ENCODE data around the gene MAPK8IP2.

The MAPK8IP2 gene

DNA sequence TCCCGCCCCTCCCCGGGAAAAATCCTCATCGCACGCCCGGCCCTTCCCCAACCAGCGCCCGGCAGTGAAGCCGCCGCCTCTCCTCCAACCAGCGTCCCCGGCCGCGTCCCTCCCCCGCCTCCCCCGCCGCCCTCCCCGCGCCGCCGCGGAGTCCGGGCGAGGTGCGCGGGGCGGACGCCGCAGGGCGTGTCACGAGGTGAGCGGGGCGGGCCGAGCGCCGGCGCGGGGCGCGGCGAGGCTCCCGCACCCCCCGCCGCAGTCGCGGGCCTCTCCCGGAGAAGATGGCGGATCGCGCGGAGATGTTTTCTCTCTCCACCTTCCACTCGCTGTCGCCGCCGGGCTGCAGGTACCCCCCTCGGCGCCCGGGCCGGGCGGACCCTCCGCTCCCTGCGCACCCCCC lies at the start of gene MAPK8IP2:
TSS of gene MAPK8IP2 (plus strand) at position 256 of the 400 bp plus-strand sequence. CDS start at position 282, 26 bp downstream.
- peaks cover 16 to 22% of the 10 kb centered on the region in 2 donors for H3K27me3 ChIP-seq (ENCODE audit: control insufficient read depth in 2 of 2, insufficient read depth in 2 of 2, low read length in 2 of 2)
- H3K9me3 ChIP-seq (ENCODE audit: control insufficient read depth in 2 of 2, low read length in 2 of 2) = no peaks in the 10 kb centered on the region
- no peak within 1 kb of the TSS for H3K9ac ChIP-seq (ENCODE audit: low read depth in 1 of 2, low read length in 2 of 2)
- H3K36me3 ChIP-seq (ENCODE audit: control insufficient read depth in 2 of 2, insufficient read depth in 2 of 2, low read length in 2 of 2) = no peaks in the 10 kb centered on the region
- H3K27ac ChIP-seq (ENCODE audit: low read depth in 2 of 2, low read length in 2 of 2) = no peak within 1 kb of the TSS
- H3K4me1 ChIP-seq (ENCODE audit: control insufficient read depth in 2 of 2, insufficient read depth in 2 of 2, low read length in 2 of 2) = no peaks in the 10 kb centered on the region
- no peak within 1 kb of the TSS for H3K4me3 ChIP-seq (ENCODE audit: low read length in 2 of 2)

DNA sequence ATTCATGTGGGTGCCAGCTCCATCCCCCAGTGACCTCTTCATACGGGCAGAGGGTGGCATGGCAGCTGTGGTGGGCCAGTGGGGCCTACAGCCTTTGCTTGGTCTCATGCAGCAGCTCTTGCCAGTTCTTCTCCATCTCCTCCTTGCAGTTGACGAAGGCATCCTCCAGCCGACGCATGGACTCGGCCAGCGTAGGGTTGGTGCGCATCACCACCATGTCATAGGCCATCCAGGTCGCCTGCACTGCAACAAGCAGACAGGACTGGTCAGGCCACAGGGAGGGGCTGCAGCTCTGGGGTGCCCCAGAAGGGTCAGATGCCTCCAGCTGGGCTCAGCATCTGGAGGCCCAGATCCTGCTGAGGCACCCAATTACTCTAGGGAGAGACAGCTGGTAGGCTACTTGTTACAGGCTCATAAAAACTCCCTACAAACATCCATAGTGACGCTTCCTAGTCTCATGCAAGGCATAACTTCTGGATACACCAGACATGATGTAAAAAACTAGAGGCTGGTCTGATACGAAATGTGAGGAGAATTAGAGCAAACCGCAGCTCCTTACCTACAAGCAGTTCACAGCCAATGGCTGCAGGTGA lies 49.3 kb upstream of the MAPK8IP2 start:
- no peak overlapping the region for H3K4me3 ChIP-seq (ENCODE audit: low read length in 2 of 2)
- peaks cover 3 to 4% of the 10 kb centered on the region in 2 donors for H3K4me1 ChIP-seq (ENCODE audit: control insufficient read depth in 2 of 2, insufficient read depth in 2 of 2, low read length in 2 of 2)
- no peak overlapping the region for H3K9ac ChIP-seq (ENCODE audit: low read depth in 1 of 2, low read length in 2 of 2)
- no peaks in the 10 kb centered on the region for H3K36me3 ChIP-seq (ENCODE audit: control insufficient read depth in 2 of 2, insufficient read depth in 2 of 2, low read length in 2 of 2)
- no peaks in the 10 kb centered on the region for H3K9me3 ChIP-seq (ENCODE audit: control insufficient read depth in 2 of 2, low read length in 2 of 2)
- H3K27me3 ChIP-seq (ENCODE audit: control insufficient read depth in 2 of 2, insufficient read depth in 2 of 2, low read length in 2 of 2) = peaks cover 9 to 10% of the 10 kb centered on the region in 2 donors
- H3K27ac ChIP-seq (ENCODE audit: low read depth in 2 of 2, low read length in 2 of 2) = no peak overlapping the region

DNA sequence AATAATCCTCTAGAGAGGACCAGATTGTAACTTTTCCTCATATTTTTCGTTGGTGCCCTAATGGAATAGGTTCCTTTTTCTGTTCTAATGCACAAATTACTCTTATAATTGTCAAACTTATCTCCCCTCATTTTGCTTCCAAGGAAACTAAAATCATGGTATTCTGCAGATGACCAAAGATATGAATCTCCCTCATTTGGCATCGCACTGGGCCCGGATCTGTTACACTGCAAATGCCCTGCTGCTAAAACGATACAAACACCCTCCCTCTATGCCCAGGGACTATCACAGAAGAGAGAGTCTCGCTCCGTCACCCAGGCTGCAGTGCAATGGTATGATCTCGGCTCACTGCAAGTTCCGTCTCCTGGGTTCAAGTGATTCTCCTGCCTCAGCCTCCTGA lies 47.3 kb upstream of the MAPK8IP2 start:
- Histone ChIP-seq H3K9ac (ENCODE audit: low read depth in 1 of 2, low read length in 2 of 2) (no peak overlapping the region), H3K36me3 (ENCODE audit: control insufficient read depth in 2 of 2, insufficient read depth in 2 of 2, low read length in 2 of 2) (no peaks in the 10 kb centered on the region), H3K27ac (ENCODE audit: low read depth in 2 of 2, low read length in 2 of 2) (no peak overlapping the region), H3K4me1 (ENCODE audit: control insufficient read depth in 2 of 2, insufficient read depth in 2 of 2, low read length in 2 of 2) (peaks cover 3 to 4% of the 10 kb centered on the region in 2 donors), H3K27me3 (ENCODE audit: control insufficient read depth in 2 of 2, insufficient read depth in 2 of 2, low read length in 2 of 2) (peaks cover under 1 to 10% of the 10 kb centered on the region in 2 donors), H3K9me3 (ENCODE audit: control insufficient read depth in 2 of 2, low read length in 2 of 2) (no peaks in the 10 kb centered on the region), H3K4me3 (ENCODE audit: low read length in 2 of 2) (no peak overlapping the region)

- Histone ChIP-seq H3K9ac (ENCODE audit: low read depth in 1 of 2, low read length in 2 of 2) (no peak overlapping the region), H3K4me3 (ENCODE audit: low read length in 2 of 2) (no peak overlapping the region), H3K9me3 (ENCODE audit: control insufficient read depth in 2 of 2, low read length in 2 of 2) (no peaks in the 10 kb centered on the region), H3K4me1 (ENCODE audit: control insufficient read depth in 2 of 2, insufficient read depth in 2 of 2, low read length in 2 of 2) (no peaks in the 10 kb centered on the region), H3K36me3 (ENCODE audit: control insufficient read depth in 2 of 2, insufficient read depth in 2 of 2, low read length in 2 of 2) (no peaks in the 10 kb centered on the region), H3K27me3 (ENCODE audit: control insufficient read depth in 2 of 2, insufficient read depth in 2 of 2, low read length in 2 of 2) (no peaks in the 10 kb centered on the region), H3K27ac (ENCODE audit: low read depth in 2 of 2, low read length in 2 of 2) (no peak overlapping the region)
Measured at GRCh38 chr22:50556703-50557102, 43.9 kb upstream of the MAPK8IP2 start.

DNA sequence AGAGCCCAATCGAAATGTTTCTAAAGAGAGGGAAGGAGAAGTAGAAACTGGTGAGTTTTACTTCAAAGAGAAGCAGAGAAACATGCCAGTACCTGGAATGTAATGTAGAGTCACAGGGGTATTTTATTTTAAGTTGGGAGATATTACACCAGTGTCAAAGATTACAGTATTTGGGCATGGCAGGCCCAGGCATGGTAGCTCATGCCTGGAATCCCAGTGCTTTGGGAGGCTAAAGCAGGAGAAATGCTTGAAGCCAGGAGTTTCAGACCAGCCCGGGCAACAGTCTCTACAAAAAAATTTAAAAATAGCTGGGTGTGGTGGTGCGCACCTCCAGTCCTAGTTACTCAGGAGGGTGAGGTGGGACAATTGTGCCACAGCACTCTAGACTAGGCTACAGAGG lies 40.6 kb upstream of the MAPK8IP2 start:
- Histone ChIP-seq H3K27me3 (ENCODE audit: control insufficient read depth in 2 of 2, insufficient read depth in 2 of 2, low read length in 2 of 2) (no peaks in the 10 kb centered on the region), H3K9ac (ENCODE audit: low read depth in 1 of 2, low read length in 2 of 2) (no peak overlapping the region), H3K27ac (ENCODE audit: low read depth in 2 of 2, low read length in 2 of 2) (no peak overlapping the region), H3K36me3 (ENCODE audit: control insufficient read depth in 2 of 2, insufficient read depth in 2 of 2, low read length in 2 of 2) (no peaks in the 10 kb centered on the region), H3K9me3 (ENCODE audit: control insufficient read depth in 2 of 2, low read length in 2 of 2) (no peaks in the 10 kb centered on the region), H3K4me1 (ENCODE audit: control insufficient read depth in 2 of 2, insufficient read depth in 2 of 2, low read length in 2 of 2) (peaks cover 8 to 15% of the 10 kb centered on the region in 2 donors), H3K4me3 (ENCODE audit: low read length in 2 of 2) (no peak overlapping the region)

GRCh38 chr22:50561401-50562358 lies 38.9 kb upstream of the MAPK8IP2 start:
- Histone ChIP-seq H3K9ac (ENCODE audit: low read depth in 1 of 2, low read length in 2 of 2) (no peak overlapping the region), H3K4me1 (ENCODE audit: control insufficient read depth in 2 of 2, insufficient read depth in 2 of 2, low read length in 2 of 2) (peaks cover 8 to 15% of the 10 kb centered on the region in 2 donors), H3K4me3 (ENCODE audit: low read length in 2 of 2) (no peak overlapping the region), H3K27me3 (ENCODE audit: control insufficient read depth in 2 of 2, insufficient read depth in 2 of 2, low read length in 2 of 2) (no peaks in the 10 kb centered on the region), H3K27ac (ENCODE audit: low read depth in 2 of 2, low read length in 2 of 2) (no peak overlapping the region), H3K36me3 (ENCODE audit: control insufficient read depth in 2 of 2, insufficient read depth in 2 of 2, low read length in 2 of 2) (no peaks in the 10 kb centered on the region), H3K9me3 (ENCODE audit: control insufficient read depth in 2 of 2, low read length in 2 of 2) (no peaks in the 10 kb centered on the region)

GRCh38 chr22:50562523-50563412 lies 37.8 kb upstream of the MAPK8IP2 start, which contains the start of gene SYCE3:
Gene SYCE3 (minus strand): TSS chr22:50562919. CDS start chr22:50556405, 6,514 bp downstream.
- H3K4me3 ChIP-seq (ENCODE audit: low read length in 2 of 2) = peak within 1 kb of the TSS; percentile 73 to 93
- H3K27me3 ChIP-seq (ENCODE audit: control insufficient read depth in 2 of 2, insufficient read depth in 2 of 2, low read length in 2 of 2) = no peaks in the 10 kb centered on the region
- peak within 1 kb of the TSS; percentile 89 to 95 for H3K27ac ChIP-seq (ENCODE audit: low read depth in 2 of 2, low read length in 2 of 2)
- H3K9ac ChIP-seq (ENCODE audit: low read depth in 1 of 2, low read length in 2 of 2) = peak within 1 kb of the TSS; percentile 84 to 93
- H3K4me1 ChIP-seq (ENCODE audit: control insufficient read depth in 2 of 2, insufficient read depth in 2 of 2, low read length in 2 of 2) = peaks cover 8 to 15% of the 10 kb centered on the region in 2 donors
- no peaks in the 10 kb centered on the region for H3K36me3 ChIP-seq (ENCODE audit: control insufficient read depth in 2 of 2, insufficient read depth in 2 of 2, low read length in 2 of 2)
- no peaks in the 10 kb centered on the region for H3K9me3 ChIP-seq (ENCODE audit: control insufficient read depth in 2 of 2, low read length in 2 of 2)

DNA sequence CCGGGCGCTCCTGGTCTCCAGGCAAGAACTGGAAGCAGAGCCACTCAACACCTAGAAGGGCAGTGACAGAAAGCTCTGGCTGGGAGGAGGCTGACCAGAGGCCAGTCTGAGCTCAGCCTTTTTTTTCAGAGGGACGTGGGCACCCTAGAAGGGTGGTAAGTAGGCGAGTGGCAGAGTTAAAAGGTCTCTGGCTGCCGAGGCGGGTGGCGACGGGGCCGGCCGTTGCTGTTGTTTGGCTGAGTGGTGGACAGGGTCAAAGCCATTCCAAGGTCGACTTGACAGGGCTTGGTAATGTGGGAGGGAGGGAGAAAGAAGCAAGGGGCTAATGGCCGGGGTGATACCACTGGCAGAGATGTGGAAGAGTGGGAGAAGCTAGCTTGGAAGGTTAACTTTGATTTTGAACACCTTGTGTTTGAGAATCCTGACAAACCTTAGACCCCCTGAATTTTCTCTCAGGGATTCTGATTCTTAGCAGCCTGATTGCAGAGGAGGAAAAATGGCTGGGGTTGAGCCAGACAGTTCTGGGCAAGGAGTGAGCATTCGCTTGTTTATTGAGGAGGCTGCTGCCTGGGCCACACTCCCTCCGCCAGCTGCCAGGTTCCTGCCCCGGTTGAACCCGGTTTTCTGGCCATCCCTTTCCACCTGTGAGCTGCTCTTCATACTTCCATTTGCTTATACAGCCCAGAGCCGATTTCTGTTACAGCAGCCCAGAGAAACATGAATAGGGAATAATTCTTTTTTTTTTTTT lies 37.0 kb upstream of the MAPK8IP2 start:
- H3K27me3 ChIP-seq (ENCODE audit: control insufficient read depth in 2 of 2, insufficient read depth in 2 of 2, low read length in 2 of 2) = no peaks in the 10 kb centered on the region
- H3K36me3 ChIP-seq (ENCODE audit: control insufficient read depth in 2 of 2, insufficient read depth in 2 of 2, low read length in 2 of 2) = peaks cover 0 to under 1% of the 10 kb centered on the region in 2 donors
- peak overlapping the region; percentile 89 to 95 for H3K27ac ChIP-seq (ENCODE audit: low read depth in 2 of 2, low read length in 2 of 2)
- peak overlapping the region; percentile 73 to 93 for H3K4me3 ChIP-seq (ENCODE audit: low read length in 2 of 2)
- H3K4me1 ChIP-seq (ENCODE audit: control insufficient read depth in 2 of 2, insufficient read depth in 2 of 2, low read length in 2 of 2) = peaks cover 9 to 17% of the 10 kb centered on the region in 2 donors
- H3K9ac ChIP-seq (ENCODE audit: low read depth in 1 of 2, low read length in 2 of 2) = peak overlapping the region; percentile 84 to 93
- no peaks in the 10 kb centered on the region for H3K9me3 ChIP-seq (ENCODE audit: control insufficient read depth in 2 of 2, low read length in 2 of 2)

DNA sequence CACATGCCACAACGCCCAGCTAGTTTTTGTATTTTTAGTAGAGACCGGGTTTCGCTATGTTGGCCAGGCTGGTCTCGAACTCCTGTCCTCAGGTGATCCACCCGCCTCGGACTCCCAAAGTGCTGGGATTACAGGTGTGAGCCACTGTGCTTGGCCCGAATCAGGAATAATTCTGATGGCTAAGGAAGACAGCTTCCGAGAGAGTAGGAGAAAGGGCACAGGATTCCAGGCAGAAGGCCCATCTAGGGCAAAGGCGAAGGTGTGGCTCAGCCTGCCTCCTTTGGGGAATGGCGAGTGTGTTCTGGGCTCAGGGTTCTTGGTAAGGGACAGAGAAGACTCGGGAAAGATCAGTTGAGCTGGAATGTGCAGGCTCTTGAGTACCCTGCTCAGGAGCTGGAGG lies 36.3 kb upstream of the MAPK8IP2 start:
- H3K4me3 ChIP-seq (ENCODE audit: low read length in 2 of 2) = peak overlapping the region; percentile 20 to 93
- H3K4me1 ChIP-seq (ENCODE audit: control insufficient read depth in 2 of 2, insufficient read depth in 2 of 2, low read length in 2 of 2) = peaks cover 16 to 24% of the 10 kb centered on the region in 2 donors
- peak overlapping the region; percentile 7 to 47 for H3K9ac ChIP-seq (ENCODE audit: low read depth in 1 of 2, low read length in 2 of 2)
- H3K9me3 ChIP-seq (ENCODE audit: control insufficient read depth in 2 of 2, low read length in 2 of 2) = no peaks in the 10 kb centered on the region
- no peaks in the 10 kb centered on the region for H3K27me3 ChIP-seq (ENCODE audit: control insufficient read depth in 2 of 2, insufficient read depth in 2 of 2, low read length in 2 of 2)
- H3K36me3 ChIP-seq (ENCODE audit: control insufficient read depth in 2 of 2, insufficient read depth in 2 of 2, low read length in 2 of 2) = peaks cover 0 to 2% of the 10 kb centered on the region in 2 donors
- H3K27ac ChIP-seq (ENCODE audit: low read depth in 2 of 2, low read length in 2 of 2) = peak overlapping the region; percentile 89 to 95

Measured in mucosa of rectum (tissue), 2 donors.